A549 (cell line): ENCODE results near the gene CISH.

Source experiments
- BHLHE40 ChIP-seq: IDR thresholded peaks from 2 replicates; pipeline ENCODE4 v1.6.1; 2012; ENCODE audit warnings: low read depth, low read length, inconsistent platforms
- GATA3 ChIP-seq: IDR thresholded peaks from 2 replicates; pipeline ENCODE4 v1.6.1; 2012; ENCODE audit warnings: borderline replicate concordance
- SMC3 ChIP-seq: fragments of >200 bp; sonication (Bioruptor Twin); formaldehyde crosslinking; IDR thresholded peaks from 3 replicates; pipeline ENCODE4 v1.6.1; 2018; ENCODE audit warnings: inconsistent platforms
- TF ChIP-seq, protein P1 (sequence below): fragments of >200 bp; sonication (Bioruptor Twin); formaldehyde crosslinking; IDR thresholded peaks from 3 replicates; pipeline ENCODE4 v1.5.1; 2016
- TF ChIP-seq, protein P2 (sequence below): fragments of 250-450 bp; sonication (Bioruptor Pico); IDR thresholded peaks from 2 replicates; pipeline ENCODE4 v1.5.0; 2021; ENCODE audit warnings: mild to moderate bottlenecking, moderate library complexity, borderline replicate concordance
- TF ChIP-seq, protein P3 (sequence below): fragments of 150-350 bp; IDR thresholded peaks from 2 replicates; pipeline ENCODE4 v1.6.1; 2014; ENCODE audit warnings: low read depth, mild to moderate bottlenecking, low read length

DNA sequence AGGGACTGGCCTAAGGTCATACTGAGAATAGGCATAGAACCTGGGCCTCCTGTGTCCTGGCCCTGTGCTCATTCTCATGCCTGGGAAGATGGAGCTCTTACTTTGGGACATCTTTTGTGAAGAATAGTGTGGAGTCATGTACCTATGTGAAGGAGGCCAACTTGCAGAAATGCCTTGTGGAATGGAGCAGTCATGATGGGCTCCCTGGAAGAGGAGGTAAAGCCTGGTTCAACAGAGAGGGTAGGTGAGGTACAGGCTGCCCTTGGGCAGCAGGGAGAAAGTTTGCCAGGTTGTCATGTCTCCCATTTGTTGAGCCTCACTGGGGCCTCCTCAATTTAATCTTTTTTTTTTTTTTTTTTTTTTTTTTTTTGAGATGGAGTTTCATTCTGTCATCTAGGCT is 23.5 kb upstream of the CISH start:
- TF ChIP-seq, protein P1, sequence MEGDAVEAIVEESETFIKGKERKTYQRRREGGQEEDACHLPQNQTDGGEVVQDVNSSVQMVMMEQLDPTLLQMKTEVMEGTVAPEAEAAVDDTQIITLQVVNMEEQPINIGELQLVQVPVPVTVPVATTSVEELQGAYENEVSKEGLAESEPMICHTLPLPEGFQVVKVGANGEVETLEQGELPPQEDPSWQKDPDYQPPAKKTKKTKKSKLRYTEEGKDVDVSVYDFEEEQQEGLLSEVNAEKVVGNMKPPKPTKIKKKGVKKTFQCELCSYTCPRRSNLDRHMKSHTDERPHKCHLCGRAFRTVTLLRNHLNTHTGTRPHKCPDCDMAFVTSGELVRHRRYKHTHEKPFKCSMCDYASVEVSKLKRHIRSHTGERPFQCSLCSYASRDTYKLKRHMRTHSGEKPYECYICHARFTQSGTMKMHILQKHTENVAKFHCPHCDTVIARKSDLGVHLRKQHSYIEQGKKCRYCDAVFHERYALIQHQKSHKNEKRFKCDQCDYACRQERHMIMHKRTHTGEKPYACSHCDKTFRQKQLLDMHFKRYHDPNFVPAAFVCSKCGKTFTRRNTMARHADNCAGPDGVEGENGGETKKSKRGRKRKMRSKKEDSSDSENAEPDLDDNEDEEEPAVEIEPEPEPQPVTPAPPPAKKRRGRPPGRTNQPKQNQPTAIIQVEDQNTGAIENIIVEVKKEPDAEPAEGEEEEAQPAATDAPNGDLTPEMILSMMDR, result no peak
- TF ChIP-seq GATA3, result no peak
- no peak for TF ChIP-seq SMC3
- TF ChIP-seq BHLHE40, result no peak
- TF ChIP-seq, protein P2, sequence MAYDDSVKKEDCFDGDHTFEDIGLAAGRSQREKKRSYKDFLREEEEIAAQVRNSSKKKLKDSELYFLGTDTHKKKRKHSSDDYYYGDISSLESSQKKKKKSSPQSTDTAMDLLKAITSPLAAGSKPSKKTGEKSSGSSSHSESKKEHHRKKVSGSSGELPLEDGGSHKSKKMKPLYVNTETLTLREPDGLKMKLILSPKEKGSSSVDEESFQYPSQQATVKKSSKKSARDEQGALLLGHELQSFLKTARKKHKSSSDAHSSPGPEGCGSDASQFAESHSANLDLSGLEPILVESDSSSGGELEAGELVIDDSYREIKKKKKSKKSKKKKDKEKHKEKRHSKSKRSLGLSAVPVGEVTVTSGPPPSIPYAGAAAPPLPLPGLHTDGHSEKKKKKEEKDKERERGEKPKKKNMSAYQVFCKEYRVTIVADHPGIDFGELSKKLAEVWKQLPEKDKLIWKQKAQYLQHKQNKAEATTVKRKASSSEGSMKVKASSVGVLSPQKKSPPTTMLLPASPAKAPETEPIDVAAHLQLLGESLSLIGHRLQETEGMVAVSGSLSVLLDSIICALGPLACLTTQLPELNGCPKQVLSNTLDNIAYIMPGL (CRISPR knock-in tag), result no peak
- TF ChIP-seq, protein P3, sequence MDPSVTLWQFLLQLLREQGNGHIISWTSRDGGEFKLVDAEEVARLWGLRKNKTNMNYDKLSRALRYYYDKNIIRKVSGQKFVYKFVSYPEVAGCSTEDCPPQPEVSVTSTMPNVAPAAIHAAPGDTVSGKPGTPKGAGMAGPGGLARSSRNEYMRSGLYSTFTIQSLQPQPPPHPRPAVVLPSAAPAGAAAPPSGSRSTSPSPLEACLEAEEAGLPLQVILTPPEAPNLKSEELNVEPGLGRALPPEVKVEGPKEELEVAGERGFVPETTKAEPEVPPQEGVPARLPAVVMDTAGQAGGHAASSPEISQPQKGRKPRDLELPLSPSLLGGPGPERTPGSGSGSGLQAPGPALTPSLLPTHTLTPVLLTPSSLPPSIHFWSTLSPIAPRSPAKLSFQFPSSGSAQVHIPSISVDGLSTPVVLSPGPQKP, result no peak
